Ishikawa (cell line): ENCODE data around the gene PDCD11.

Source experiments
- CEBPB ChIP-seq: IDR thresholded peaks from 2 replicates; pipeline ENCODE4 v1.6.1; 2012
- CREB1 ChIP-seq: IDR thresholded peaks from 2 replicates; pipeline ENCODE4 v1.6.1; 2012; ENCODE audit warnings: low read depth
- EGR1 ChIP-seq: IDR thresholded peaks from 2 replicates; pipeline ENCODE4 v1.6.1; 2012
- EP300 ChIP-seq: IDR thresholded peaks from 2 replicates; pipeline ENCODE4 v1.6.1; 2012; ENCODE audit warnings: borderline replicate concordance
- FOXM1 ChIP-seq: IDR thresholded peaks from 2 replicates; pipeline ENCODE4 v1.6.1; 2012; ENCODE audit warnings: low read depth, borderline replicate concordance
- NFIC ChIP-seq: IDR thresholded peaks from 2 replicates; pipeline ENCODE4 v1.6.1; 2012
- RAD21 ChIP-seq: IDR thresholded peaks from 2 replicates; pipeline ENCODE4 v1.6.1; 2012; ENCODE audit warnings: low read depth
- REST ChIP-seq: IDR thresholded peaks from 2 replicates; pipeline ENCODE4 v1.6.1; 2012; ENCODE audit warnings: low read depth, mild to moderate bottlenecking
- TAF1 ChIP-seq: IDR thresholded peaks from 2 replicates; pipeline ENCODE4 v1.6.1; 2012; ENCODE audit warnings: low read depth, mild to moderate bottlenecking
- TCF12 ChIP-seq: IDR thresholded peaks from 2 replicates; pipeline ENCODE4 v1.6.1; 2012; ENCODE audit warnings: low read depth
- TEAD4 ChIP-seq: IDR thresholded peaks from 2 replicates; pipeline ENCODE4 v1.6.1; 2012
- USF1 ChIP-seq: IDR thresholded peaks from 2 replicates; pipeline ENCODE4 v1.6.1; 2012
- YY1 ChIP-seq: IDR thresholded peaks from 2 replicates; pipeline ENCODE4 v1.6.1; 2012; ENCODE audit warnings: low read depth
- ZBTB7A ChIP-seq: IDR thresholded peaks from 2 replicates; pipeline ENCODE4 v1.6.1; 2012; ENCODE audit warnings: low read depth
- TF ChIP-seq, protein P1 (sequence below): IDR thresholded peaks from 2 replicates; pipeline ENCODE4 v1.6.1; 2012

The PDCD11 gene

DNA sequence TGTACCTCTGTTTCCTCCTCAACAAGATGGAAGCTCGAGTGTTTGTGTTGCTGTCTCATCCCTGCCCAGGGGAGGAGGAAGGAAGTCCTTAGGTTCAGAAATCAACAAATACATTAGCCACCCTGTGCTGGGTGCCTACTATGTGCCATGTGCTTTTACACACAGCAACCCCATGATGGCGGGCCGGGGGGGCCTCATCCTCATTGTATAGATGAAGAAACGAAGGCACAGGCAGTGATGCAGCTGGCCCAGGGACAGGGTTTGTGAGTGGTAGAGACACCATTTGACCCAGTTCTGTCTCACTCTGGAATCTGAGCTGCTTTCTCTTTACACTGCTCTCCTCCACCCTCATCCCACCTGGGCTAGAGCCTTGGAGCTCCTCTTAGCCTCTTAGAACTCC, 57.6 kb downstream of the PDCD11 start:
- TF ChIP-seq ZBTB7A = no peak
- TF ChIP-seq TEAD4 = no peak
- no peak for TF ChIP-seq EGR1
- no peak for TF ChIP-seq EP300
- no peak for TF ChIP-seq RAD21
- TF ChIP-seq FOXM1 = no peak
- no peak for TF ChIP-seq YY1

DNA sequence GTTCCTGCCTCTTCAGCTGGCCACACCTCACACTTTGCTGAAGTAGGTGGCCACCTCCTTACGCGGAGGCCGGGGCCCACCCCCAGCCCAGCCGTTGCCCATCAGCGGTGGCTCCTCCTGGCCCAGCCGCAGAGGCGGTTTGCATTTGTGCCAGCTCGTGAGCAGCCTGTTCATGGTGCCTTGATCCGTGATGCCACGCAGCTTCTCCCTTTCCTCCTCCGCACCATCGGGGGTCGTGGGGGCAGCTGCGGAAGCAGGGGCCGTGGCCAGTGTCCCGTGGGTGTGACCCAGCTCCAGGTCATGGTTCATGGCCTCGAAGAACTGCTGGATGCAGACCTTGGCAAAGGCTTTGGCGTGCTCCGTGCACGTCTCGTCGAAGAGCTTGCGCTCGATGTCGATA, 58.8 kb downstream of the PDCD11 start:
- no peak for TF ChIP-seq CEBPB
- TF ChIP-seq TEAD4 = no peak
- TF ChIP-seq EP300 = no peak

DNA sequence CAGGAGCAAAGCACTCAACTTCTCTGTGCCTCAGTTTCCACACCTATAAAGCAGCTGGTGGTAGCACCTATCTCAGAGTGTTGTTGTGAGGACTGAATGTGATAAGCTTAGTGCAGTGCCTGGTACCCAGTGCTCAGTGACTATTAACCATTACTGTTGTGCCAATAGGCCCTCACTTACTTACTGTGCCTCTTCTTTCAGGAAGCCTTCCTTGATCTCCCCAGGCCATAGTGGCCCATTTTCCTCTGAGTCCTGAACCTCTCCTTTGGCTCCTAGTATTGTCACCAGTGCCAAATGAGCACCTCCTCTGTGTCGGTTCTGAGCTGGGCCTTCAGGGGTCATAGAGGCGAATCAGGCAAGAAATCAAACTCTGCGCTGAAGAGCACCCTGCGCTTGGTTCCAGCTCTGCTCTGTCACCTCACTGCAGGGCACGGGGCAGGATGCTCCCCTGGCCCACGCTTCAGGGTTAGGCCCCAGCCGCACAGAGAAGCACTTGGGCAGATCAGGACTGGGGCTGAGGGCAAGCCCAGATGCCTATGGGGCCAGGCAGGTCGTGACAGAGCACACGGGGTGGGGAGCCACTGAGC, 59.7 kb downstream of the PDCD11 start:
- TF ChIP-seq, protein P1, sequence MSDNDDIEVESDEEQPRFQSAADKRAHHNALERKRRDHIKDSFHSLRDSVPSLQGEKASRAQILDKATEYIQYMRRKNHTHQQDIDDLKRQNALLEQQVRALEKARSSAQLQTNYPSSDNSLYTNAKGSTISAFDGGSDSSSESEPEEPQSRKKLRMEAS = no peak
- TF ChIP-seq EP300 = no peak
- no peak for TF ChIP-seq EGR1
- TF ChIP-seq ZBTB7A = no peak
- TF ChIP-seq REST = no peak
- no peak for TF ChIP-seq FOXM1
- TF ChIP-seq NFIC = no peak
- TF ChIP-seq TEAD4 = no peak
- no peak for TF ChIP-seq CREB1
- TF ChIP-seq TCF12 = no peak
- no peak for TF ChIP-seq RAD21
- no peak for TF ChIP-seq TAF1
- no peak for TF ChIP-seq USF1
- TF ChIP-seq YY1 = no peak

DNA sequence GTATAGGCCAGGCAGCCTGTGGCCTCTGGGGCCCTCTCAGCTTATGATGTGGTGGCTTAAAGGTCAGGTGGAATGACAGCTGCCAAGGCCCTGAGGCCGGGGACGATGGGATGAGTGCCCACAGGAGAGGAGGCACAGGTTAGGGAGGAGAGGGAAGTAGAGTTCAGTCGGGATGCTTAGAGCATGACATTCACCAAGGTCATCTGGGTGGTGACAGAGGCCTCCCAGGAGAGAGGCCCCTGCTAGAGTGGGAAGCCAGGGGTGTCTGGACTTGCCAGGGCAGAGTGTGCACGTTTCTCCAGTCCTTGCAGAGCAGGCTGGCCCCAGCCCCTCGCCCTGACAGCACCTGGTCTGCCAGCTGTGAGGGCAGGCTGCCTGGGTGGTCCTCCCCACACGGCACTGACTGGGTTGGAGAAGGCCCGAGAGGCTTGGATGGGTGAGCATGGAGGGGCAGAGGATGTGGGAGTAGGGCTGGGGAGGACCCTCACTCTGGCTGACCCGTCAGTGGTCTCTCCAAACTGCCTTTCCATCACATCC, 60.8 kb downstream of the PDCD11 start:
- TF ChIP-seq NFIC (no peak), CREB1 (no peak), RAD21 (no peak), REST (no peak), TCF12 (no peak), USF1 (no peak), EP300 (no peak), CEBPB (no peak), ZBTB7A (no peak)
- TF ChIP-seq, protein P1 = no peak

GRCh38 chr10:103457896-103458583, 61.6 kb downstream of the PDCD11 start:
- TF ChIP-seq REST (no peak), YY1 (no peak), FOXM1 (no peak), NFIC (no peak), EGR1 (no peak), CREB1 (no peak), EP300 (no peak), TAF1 (no peak), TEAD4 (no peak), TCF12 (no peak), ZBTB7A (no peak)
- TF ChIP-seq, protein P1 = no peak
